Endothelial cell of umbilical vein (primary cell): Measurements from ENCODE around the gene FZD8. TPM values are rescaled to one million over a fixed set of nuclear protein-coding genes. Genes with fewer than 3 reads are reported as not detected.

Experiments
- polyA plus RNA-seq, 4 experiments: library from polyadenylated mRNA; depleted of rRNA in 3 of 4; stranded (reverse) in 3 of 4; unstranded in 1 of 4; fragments of >200 nt; gene quantifications; 2 replicates each; pipeline versions ENCODE4 v1.2.1 to v1.2.3, GENCODE V29; 2011 to 2012; ENCODE audit warnings: missing spikeins in 1 of 4
- total RNA-seq: library from RNA; stranded (reverse); gene quantifications from 2 replicates; pipeline ENCODE4 v1.2.3, GENCODE V29; 2021

The FZD8 gene
- total and polyA plus RNA-seq, 2 donors (not counting 3 experiments of a cell fraction or from before 2014, with no cell fraction given), result 6.2 to 11.1 TPM

Other genes starting within 250 kb of the FZD8 start
- not detected in 2 replicates for gene GJD4, start 37.0 kb downstream of the FZD8 start, total RNA-seq
- gene GJD4, start 37.0 kb downstream of the FZD8 start, polyA plus RNA-seq, result not detected in 2 replicates